GM12892 (cell line): ENCODE data around the gene ZNF594.

Experiments used
- POLR2A ChIP-seq: IDR thresholded peaks from 2 replicates; pipeline ENCODE4 v1.6.1; 2011; ENCODE audit warnings: low read depth, low read length, control low read depth
- POLR2AphosphoS5 ChIP-seq: IDR thresholded peaks from 2 replicates; pipeline ENCODE4 v1.6.1; 2011; ENCODE audit warnings: low read depth, low read length, control low read depth

DNA sequence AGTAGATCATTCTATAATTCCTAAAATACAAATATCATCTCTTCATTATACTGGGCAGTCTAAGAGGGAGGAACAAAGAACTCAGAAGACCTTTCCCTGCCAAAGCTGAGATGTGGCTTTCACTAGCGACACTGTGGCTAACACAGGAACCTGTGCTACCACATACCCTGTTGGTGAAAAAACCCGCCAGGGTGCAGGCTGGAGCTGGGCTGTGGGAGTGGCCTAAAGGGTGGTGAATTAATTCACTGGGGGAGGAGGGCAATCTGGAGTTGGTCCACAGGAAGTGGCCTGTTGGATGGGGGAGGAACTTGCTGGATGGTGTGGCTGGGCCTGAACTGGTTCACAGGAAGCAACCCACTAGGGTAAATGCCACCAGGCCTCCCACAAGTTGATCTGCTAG lies 7.4 kb downstream of the ZNF594 start:
- TF ChIP-seq POLR2A (no peak), POLR2AphosphoS5 (no peak)
